Natural killer cell (primary cell): ENCODE data around the gene CDCA4. TPM values are rescaled to one million over a fixed set of nuclear protein-coding genes. Genes with fewer than 3 reads are reported as not detected.

Source experiments
- ATAC-seq, 3 donors: fragments of 150-1000 bp in 2 of 3; fragments of 200-7000 bp in 1 of 3; cut with Tn5 transposase; 1 replicate in 1 of 3; 2 replicates in 2 of 3; pipeline ENCODE4 v1.10.0; 2021; ENCODE audit warnings: mild to moderate bottlenecking in 2 of 3, moderate library complexity in 2 of 3
- DNase-seq, 2 donors: peaks; one replicate each; pipeline versions ENCODE4 v3.0.0 to v3.0.0-alpha.2; 2013 to 2021; ENCODE audit warnings: mixed read lengths in 1 of 2
- H3K27ac ChIP-seq: one replicate; pipeline ENCODE4 v1.5.1; 2013; ENCODE audit warnings: mild to moderate bottlenecking, low read length
- H3K27me3 ChIP-seq: one replicate; pipeline ENCODE4 v1.6.1; 2013; ENCODE audit warnings: low read length; ENCODE audit not compliant: control insufficient read depth, insufficient read depth
- H3K36me3 ChIP-seq: one replicate; pipeline ENCODE4 v1.6.1; 2013; ENCODE audit warnings: low read length; ENCODE audit not compliant: control insufficient read depth, insufficient read depth
- H3K4me1 ChIP-seq: one replicate; pipeline ENCODE4 v1.6.1; 2013; ENCODE audit warnings: low read length; ENCODE audit not compliant: control insufficient read depth, insufficient read depth
- H3K4me3 ChIP-seq: one replicate; pipeline ENCODE4 v1.5.1; 2013; ENCODE audit warnings: low read length
- H3K9me3 ChIP-seq: one replicate; pipeline ENCODE4 v1.6.1; 2013; ENCODE audit warnings: low read length; ENCODE audit not compliant: control insufficient read depth, insufficient read depth
- H3K27ac Mint-ChIP-seq, 2 donors: one replicate each; pipeline ENCODE4 v1.8.0; 2022; ENCODE audit warnings: mild to moderate bottlenecking in 2 of 2, mixed read lengths in 2 of 2, moderate library complexity in 1 of 2
- H3K27me3 Mint-ChIP-seq, 2 donors: one replicate each; pipeline ENCODE4 v1.8.0; 2022; ENCODE audit warnings: low read depth in 2 of 2, mixed read lengths in 2 of 2
- H3K36me3 Mint-ChIP-seq: one replicate; pipeline ENCODE4 v1.8.0; 2022; ENCODE audit warnings: mixed read lengths
- H3K4me1 Mint-ChIP-seq, 2 donors: one replicate each; pipeline ENCODE4 v1.8.0; 2022; ENCODE audit warnings: mixed read lengths in 2 of 2
- H3K4me3 Mint-ChIP-seq: one replicate; pipeline ENCODE4 v1.8.0; 2022; ENCODE audit warnings: mild to moderate bottlenecking, moderate library complexity, mixed read lengths
- H3K9me3 Mint-ChIP-seq, 2 donors: one replicate each; pipeline ENCODE4 v1.8.0; 2022; ENCODE audit warnings: mixed read lengths in 2 of 2
- CTCF ChIP-seq: fragments of 200-600 bp; IDR thresholded peaks from one replicate; pipeline ENCODE4 v1.8.0; 2022; ENCODE audit warnings: antibody characterized with exemption
- WGBS: methylation state at CpG from one replicate; pipeline ENCODE4 v1.1.7; 2013; ENCODE audit warnings: missing lambda C conversion rate; ENCODE audit not compliant: insufficient coverage; 5-methylcytosine and 5-hydroxymethylcytosine counted together
- intact Hi-C: fragments of 100-400 bp; cut with micrococcal nuclease; formaldehyde crosslinking; loops from one replicate; pipeline ENCODE4 v1.14.2; 2022
- total RNA-seq, 4 donors: library from RNA; stranded (reverse); fragments of 120-200 nt in 1 of 4; gene quantifications; one replicate each; pipeline versions ENCODE4 v1.2.3 to v1.2.4, GENCODE V29; 2013 to 2022

Gene CDCA4
- total RNA-seq, 3 donors from 2014 or later (not counting 1 experiment from before 2014, with no cell fraction given) = 10.3 to 20.7 (median 16.6) TPM

DNA sequence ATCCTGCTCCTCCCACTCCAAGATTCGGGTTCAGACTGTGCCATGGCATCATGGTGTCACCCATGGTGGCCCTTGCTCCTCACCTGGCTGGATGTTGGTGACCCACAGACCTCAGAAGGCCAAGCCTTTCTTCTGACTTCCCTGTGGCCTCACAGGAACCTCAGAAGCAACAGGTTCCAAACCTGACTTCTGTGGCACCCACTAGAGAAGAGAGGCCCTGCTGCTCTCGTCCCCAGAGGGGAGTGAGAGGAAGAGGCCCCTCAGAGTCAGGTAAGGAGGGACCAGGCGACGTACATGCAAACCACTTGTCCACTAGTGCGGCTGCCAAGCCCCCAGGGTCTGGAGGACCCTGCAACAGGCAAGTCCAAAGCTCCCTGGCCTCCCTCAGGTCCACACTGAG, 24.9 kb downstream of the CDCA4 start:
- H3K9me3 Mint-ChIP-seq = no peaks in the 10 kb centered on the region
- no peaks in the 10 kb centered on the region for H3K36me3 ChIP-seq
- intact Hi-C loops = no loop called here
- H3K4me3 Mint-ChIP-seq = no peak overlapping the region
- no peak for ATAC-seq
- no peaks in the 10 kb centered on the region for H3K27me3 ChIP-seq
- no peak overlapping the region for H3K4me3 ChIP-seq
- no peak overlapping the region for H3K27ac ChIP-seq
- no peaks in the 10 kb centered on the region for H3K4me1 Mint-ChIP-seq
- H3K9me3 ChIP-seq = no peaks in the 10 kb centered on the region
- WGBS = 95% methylated on average over 5 of the region's 5 CpGs
- H3K27ac Mint-ChIP-seq = peak overlapping the region in 1 of 2 donors; percentile 65
- no peak for TF ChIP-seq CTCF
- no peak for DNase-seq
- H3K36me3 Mint-ChIP-seq = no peaks in the 10 kb centered on the region
- H3K4me1 ChIP-seq = no peaks in the 10 kb centered on the region
- H3K27me3 Mint-ChIP-seq = no peaks in the 10 kb centered on the region

DNA sequence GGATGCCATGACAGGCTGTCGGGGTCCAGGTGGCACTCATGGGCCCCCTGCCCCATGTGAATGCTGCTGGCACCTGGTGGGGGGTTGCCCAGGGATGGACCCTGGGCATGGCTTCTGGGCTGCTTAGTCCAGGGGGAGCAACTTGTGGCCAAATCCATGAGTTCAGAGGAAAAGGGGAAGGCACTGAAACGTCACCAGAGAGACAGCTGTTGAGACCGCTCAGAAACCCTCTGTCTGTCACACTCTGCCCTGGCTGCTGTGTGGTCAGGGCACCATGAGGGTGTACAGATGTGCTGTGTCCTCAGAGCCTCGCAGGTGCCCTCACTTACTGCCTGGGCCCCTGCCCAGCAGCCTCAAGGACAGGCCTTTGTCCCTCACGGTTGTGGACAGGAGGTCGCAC, 25.9 kb downstream of the CDCA4 start:
- ATAC-seq (no peak), DNase-seq (no peak)
- Mint-ChIP-seq H3K4me3 (no peak overlapping the region), H3K36me3 (no peaks in the 10 kb centered on the region), H3K27me3 (no peaks in the 10 kb centered on the region), H3K4me1 (no peaks in the 10 kb centered on the region), H3K9me3 (no peaks in the 10 kb centered on the region), H3K27ac (no peak overlapping the region)
- no peaks in the 10 kb centered on the region for H3K9me3 ChIP-seq
- no peak overlapping the region for H3K27ac ChIP-seq
- intact Hi-C loops = no loop called here
- TF ChIP-seq CTCF = no peak
- no peaks in the 10 kb centered on the region for H3K36me3 ChIP-seq
- H3K4me1 ChIP-seq = no peaks in the 10 kb centered on the region
- no peak overlapping the region for H3K4me3 ChIP-seq
- WGBS = 92% methylated on average over 6 of the region's 6 CpGs
- no peaks in the 10 kb centered on the region for H3K27me3 ChIP-seq

DNA sequence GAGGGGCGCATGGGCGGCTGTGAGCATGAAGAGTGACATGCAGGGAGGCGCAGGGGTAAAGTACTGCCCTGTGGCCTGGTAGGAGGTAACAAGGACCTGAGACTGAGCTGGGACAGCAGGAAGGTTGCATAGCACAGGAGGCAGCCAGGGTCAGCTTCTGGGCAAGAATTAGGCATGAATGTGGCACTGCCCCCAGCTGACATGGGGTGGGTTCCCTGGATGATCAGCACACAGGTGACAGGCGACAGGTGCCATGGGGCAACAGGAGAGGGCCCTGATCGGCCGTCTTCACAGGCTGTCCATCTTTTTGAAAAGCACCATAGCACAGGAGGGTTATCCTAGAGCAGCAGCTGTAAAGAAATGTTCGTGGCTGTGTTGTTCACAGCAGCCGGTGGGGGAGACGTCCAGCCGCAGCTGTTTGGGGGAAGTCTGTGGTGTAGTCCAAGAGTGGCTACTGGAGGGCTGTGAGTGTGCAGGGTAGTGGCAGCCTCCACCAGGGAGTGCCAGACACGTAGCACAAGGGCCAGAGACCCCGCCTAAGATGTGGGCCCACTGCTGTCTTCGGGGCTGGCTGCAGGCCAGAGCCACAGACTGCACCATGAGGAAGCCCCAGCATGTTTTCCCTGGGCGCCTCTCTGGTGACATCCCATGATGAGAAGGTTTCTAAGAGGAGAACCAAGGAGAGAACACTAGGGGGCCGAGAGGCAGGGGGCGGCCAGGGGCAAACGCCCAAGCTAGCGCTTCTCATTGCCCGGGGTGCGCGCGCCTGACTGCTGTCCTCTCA, 26.9 kb downstream of the CDCA4 start:
- Mint-ChIP-seq H3K4me1 (no peaks in the 10 kb centered on the region), H3K4me3 (no peak overlapping the region), H3K36me3 (no peaks in the 10 kb centered on the region), H3K27ac (no peak overlapping the region), H3K9me3 (no peaks in the 10 kb centered on the region), H3K27me3 (no peaks in the 10 kb centered on the region)
- Histone ChIP-seq H3K27ac (no peak overlapping the region), H3K27me3 (no peaks in the 10 kb centered on the region), H3K4me1 (no peaks in the 10 kb centered on the region), H3K4me3 (no peak overlapping the region), H3K9me3 (no peaks in the 10 kb centered on the region), H3K36me3 (no peaks in the 10 kb centered on the region)
- 79% methylated on average over 22 of the region's 22 CpGs for WGBS
- intact Hi-C loops = no loop called here
- TF ChIP-seq CTCF = no peak
- DNase-seq (no peak), ATAC-seq (no peak)

GRCh38 chr14:104993306-104993705, 27.6 kb downstream of the CDCA4 start:
- H3K9me3 ChIP-seq = no peaks in the 10 kb centered on the region
- intact Hi-C loops = no loop called here
- TF ChIP-seq CTCF = no peak
- no peak overlapping the region for H3K4me3 ChIP-seq
- H3K4me1 Mint-ChIP-seq = no peaks in the 10 kb centered on the region
- no peak for ATAC-seq
- H3K27ac ChIP-seq = no peak overlapping the region
- no peaks in the 10 kb centered on the region for H3K27me3 Mint-ChIP-seq
- no peak overlapping the region for H3K27ac Mint-ChIP-seq
- no peaks in the 10 kb centered on the region for H3K27me3 ChIP-seq
- H3K36me3 Mint-ChIP-seq = no peaks in the 10 kb centered on the region
- H3K9me3 Mint-ChIP-seq = no peaks in the 10 kb centered on the region
- H3K4me3 Mint-ChIP-seq = no peak overlapping the region
- 95% methylated on average over 12 of the region's 12 CpGs for WGBS
- no peaks in the 10 kb centered on the region for H3K36me3 ChIP-seq
- no peaks in the 10 kb centered on the region for H3K4me1 ChIP-seq
- DNase-seq = no peak
